Endothelial cell (in vitro differentiated cells): ENCODE data around the gene PDE11A. TPM values are rescaled to one million over a fixed set of nuclear protein-coding genes. Genes with fewer than 3 reads are reported as not detected.

Experiments used
- DNase-seq: peaks from one replicate; pipeline ENCODE4 v3.0.0; 2021; ENCODE audit warnings: low spot score
- H3K27ac Mint-ChIP-seq: one replicate; pipeline ENCODE4 v1.8.0; 2021; ENCODE audit warnings: mixed read lengths, inconsistent platforms; ENCODE audit not compliant: unreplicated experiment
- H3K27me3 Mint-ChIP-seq: one replicate; pipeline ENCODE4 v1.8.0; 2021; ENCODE audit warnings: mild to moderate bottlenecking, moderate library complexity, mixed read lengths, inconsistent platforms; ENCODE audit not compliant: unreplicated experiment
- H3K36me3 Mint-ChIP-seq: one replicate; pipeline ENCODE4 v1.8.0; 2021; ENCODE audit warnings: mild to moderate bottlenecking, low read depth, mixed read lengths, inconsistent platforms; ENCODE audit not compliant: unreplicated experiment
- H3K4me1 Mint-ChIP-seq: one replicate; pipeline ENCODE4 v1.8.0; 2021; ENCODE audit warnings: mild to moderate bottlenecking, mixed read lengths, inconsistent platforms; ENCODE audit not compliant: unreplicated experiment
- H3K4me3 Mint-ChIP-seq: one replicate; pipeline ENCODE4 v1.8.0; 2021; ENCODE audit warnings: mild to moderate bottlenecking, mixed read lengths, inconsistent platforms; ENCODE audit not compliant: unreplicated experiment
- H3K9me3 Mint-ChIP-seq: one replicate; pipeline ENCODE4 v1.8.0; 2021; ENCODE audit warnings: mixed read lengths, inconsistent platforms; ENCODE audit not compliant: unreplicated experiment
- CTCF ChIP-seq: fragments of 200-600 bp; sonication (generic); IDR thresholded peaks from one replicate; pipeline ENCODE4 v1.5.0; 2021; ENCODE audit warnings: antibody characterized with exemption; ENCODE audit not compliant: unreplicated experiment
- total RNA-seq: library from RNA; stranded (reverse); fragmentation: NEBNext Ultra II Directional; extraction: Animal tissue kit (Norgen Biotek cat#: 25700); gene quantifications from one replicate; pipeline ENCODE4 v1.2.1, GENCODE V29; 2021; ENCODE audit not compliant: unreplicated experiment

The PDE11A gene
- total RNA-seq, 1 donor from 2014 or later = 1.7 TPM

GRCh38 chr2:177758591-177759371 lies 313.8 kb downstream of the PDE11A start:
- Mint-ChIP-seq H3K36me3 (no peaks in the 10 kb centered on the region), H3K27ac (peak overlapping the region; percentile 49), H3K4me3 (no peak overlapping the region), H3K9me3 (no peaks in the 10 kb centered on the region), H3K27me3 (peaks cover 4% of the 10 kb centered on the region), H3K4me1 (peaks cover 46% of the 10 kb centered on the region)
- peak; percentile 55 for DNase-seq
- no peak for TF ChIP-seq CTCF

GRCh38 chr2:177756336-177756735 lies 316.2 kb downstream of the PDE11A start:
- peaks cover 45% of the 10 kb centered on the region for H3K4me1 Mint-ChIP-seq
- no peaks in the 10 kb centered on the region for H3K36me3 Mint-ChIP-seq
- no peaks in the 10 kb centered on the region for H3K27me3 Mint-ChIP-seq
- H3K4me3 Mint-ChIP-seq = no peak overlapping the region
- H3K9me3 Mint-ChIP-seq = no peaks in the 10 kb centered on the region
- no peak overlapping the region for H3K27ac Mint-ChIP-seq
- DNase-seq = no peak
- TF ChIP-seq CTCF = no peak

DNA sequence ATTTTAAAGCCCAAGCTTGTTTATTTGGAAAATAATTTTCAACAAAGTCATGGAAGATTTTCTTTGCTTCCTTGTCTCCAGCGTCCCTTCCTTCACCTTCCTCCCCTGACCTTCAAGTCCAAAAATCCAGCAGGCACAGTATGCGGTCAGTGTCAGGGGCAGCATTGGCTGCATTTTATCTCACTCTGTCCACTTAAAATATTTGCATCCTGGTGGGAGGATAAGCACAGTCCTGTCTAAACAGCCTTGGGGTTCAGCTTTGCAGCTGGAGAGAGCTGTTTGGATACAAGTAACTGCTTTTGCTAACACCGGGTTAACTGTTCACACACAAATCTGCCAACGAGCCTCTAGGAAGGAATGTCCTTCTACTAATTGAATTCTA lies 318.1 kb downstream of the PDE11A start:
- Mint-ChIP-seq H3K9me3 (no peaks in the 10 kb centered on the region), H3K4me1 (peaks cover 51% of the 10 kb centered on the region), H3K27me3 (no peaks in the 10 kb centered on the region), H3K36me3 (no peaks in the 10 kb centered on the region), H3K27ac (peak overlapping the region; percentile 81), H3K4me3 (no peak overlapping the region)
- no peak for TF ChIP-seq CTCF
- no peak for DNase-seq

GRCh38 chr2:177753682-177754491 lies 318.7 kb downstream of the PDE11A start:
- no peak overlapping the region for H3K4me3 Mint-ChIP-seq
- TF ChIP-seq CTCF = no peak
- H3K36me3 Mint-ChIP-seq = no peaks in the 10 kb centered on the region
- no peaks in the 10 kb centered on the region for H3K27me3 Mint-ChIP-seq
- peaks cover 46% of the 10 kb centered on the region for H3K4me1 Mint-ChIP-seq
- H3K9me3 Mint-ChIP-seq = no peaks in the 10 kb centered on the region
- peak; percentile 28 for DNase-seq
- peak overlapping the region; percentile 88 for H3K27ac Mint-ChIP-seq

DNA sequence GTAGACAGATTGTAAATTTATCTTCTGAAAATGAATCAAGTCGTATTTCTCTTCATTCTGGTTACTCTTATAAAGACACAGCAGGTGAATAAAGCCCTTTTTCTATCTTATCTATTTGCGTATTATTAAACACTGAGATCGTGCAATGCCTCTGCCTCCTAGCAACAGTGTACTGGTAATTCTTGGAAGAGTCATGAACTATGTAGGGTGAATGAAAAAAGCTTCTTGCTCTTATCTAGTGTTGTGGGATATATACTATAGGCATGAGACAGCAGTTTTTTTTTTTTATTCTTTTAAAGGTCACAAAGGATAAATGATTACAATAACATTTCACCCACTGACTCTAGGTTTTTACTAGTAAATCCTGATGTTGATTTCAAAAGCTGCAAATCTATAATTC lies 324.2 kb downstream of the PDE11A start:
- no peak for DNase-seq
- no peak overlapping the region for H3K27ac Mint-ChIP-seq
- H3K4me3 Mint-ChIP-seq = no peak overlapping the region
- H3K36me3 Mint-ChIP-seq = peaks cover 10% of the 10 kb centered on the region
- H3K9me3 Mint-ChIP-seq = peaks cover under 1% of the 10 kb centered on the region
- peaks cover 57% of the 10 kb centered on the region for H3K4me1 Mint-ChIP-seq
- peaks cover 7% of the 10 kb centered on the region for H3K27me3 Mint-ChIP-seq
- TF ChIP-seq CTCF = no peak
